HG03378 (cell line): ENCODE measurements around the gene MAGEB3.

Source experiments
- ATAC-seq: cut with Tn5 transposase; IDR thresholded peaks from one replicate; pipeline ENCODE4 v1.9.1; 2021; ENCODE audit warnings: mild to moderate bottlenecking, moderate library complexity; ENCODE audit not compliant: unreplicated experiment

MAGEB3 gene

GRCh38 chrX:30278365-30278764 is 47.9 kb downstream of the MAGEB3 start:
- no peak for ATAC-seq

DNA sequence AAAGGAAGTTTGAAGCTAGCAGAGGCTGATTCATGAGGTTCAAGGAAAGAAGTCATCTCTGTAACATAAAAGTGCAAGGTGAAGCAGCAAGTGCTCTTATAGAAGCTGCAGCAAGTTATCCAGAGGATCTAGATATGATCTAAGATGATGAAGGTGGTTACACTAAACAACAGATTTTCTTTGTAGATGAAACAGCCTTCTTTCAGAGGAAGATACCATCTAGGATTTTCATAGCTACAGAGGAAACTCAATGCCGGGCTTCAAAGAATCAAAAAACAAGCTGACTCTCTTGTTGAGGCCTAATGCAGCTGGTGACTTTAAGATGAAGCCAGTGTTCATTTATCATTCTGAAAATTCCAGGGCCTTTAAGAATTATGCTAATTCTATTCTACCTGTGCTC is 50.0 kb downstream of the MAGEB3 start:
- no peak for ATAC-seq

DNA sequence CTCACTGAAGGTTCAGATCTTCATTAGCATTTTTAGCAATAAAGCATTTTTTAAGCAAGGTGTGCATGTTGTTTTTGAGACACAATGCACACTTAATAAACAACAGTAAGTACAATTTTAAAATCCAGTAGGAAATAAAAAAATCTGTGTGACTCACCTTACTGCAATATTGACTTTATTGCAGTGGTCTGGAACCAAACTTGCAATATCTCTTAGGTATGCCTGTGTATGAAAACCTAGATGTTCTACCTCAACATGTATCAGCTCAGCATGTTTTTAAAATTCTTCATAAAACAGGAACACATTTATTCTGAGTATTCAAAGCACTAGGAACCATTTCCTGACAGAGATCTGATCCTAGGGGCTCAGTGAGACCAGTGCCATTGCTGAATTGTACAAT is 52.1 kb downstream of the MAGEB3 start:
- ATAC-seq, result no peak

DNA sequence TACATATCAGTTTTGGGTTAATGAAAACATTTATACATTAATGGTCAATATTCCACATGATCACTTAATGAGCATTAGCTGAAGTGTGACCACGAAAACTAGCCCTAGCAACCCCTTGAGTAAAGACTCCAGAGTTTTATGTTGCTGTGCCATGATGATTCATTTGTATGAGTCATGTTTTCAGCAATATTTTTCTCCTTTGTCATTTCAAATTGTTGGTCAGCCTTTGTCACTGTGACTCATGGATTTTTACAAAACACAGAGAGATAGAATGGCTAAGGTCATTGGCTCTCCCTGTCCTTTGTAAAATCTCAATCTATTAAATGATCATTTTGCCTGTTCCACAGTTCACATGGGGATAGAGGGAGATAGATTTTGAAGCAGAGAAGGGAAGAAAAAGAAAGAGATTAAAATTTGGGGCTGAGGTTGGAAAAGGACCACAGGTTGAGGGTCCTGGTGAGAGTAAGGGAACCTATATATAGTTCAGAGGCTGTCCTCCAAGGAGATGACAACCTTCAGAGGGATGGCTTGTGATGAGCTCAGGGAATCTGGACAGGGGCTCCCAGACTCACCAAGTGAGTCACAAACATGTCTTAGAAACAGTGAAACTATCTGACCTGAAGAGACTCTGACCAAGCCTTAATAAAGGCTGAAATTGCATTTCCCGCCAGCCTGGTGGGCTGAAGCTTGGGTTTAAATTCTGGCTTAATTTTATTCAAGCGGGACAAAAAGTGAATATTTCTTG is 53.2 kb downstream of the MAGEB3 start:
- no peak for ATAC-seq
